NCI-H146 (cell line): Measurements from ENCODE around the gene LRSAM1.

Experiments used
- DNase-seq: peaks from one replicate; lab custom pipeline; 2025; lab: John Stamatoyannopoulos, UW

The LRSAM1 gene

DNA sequence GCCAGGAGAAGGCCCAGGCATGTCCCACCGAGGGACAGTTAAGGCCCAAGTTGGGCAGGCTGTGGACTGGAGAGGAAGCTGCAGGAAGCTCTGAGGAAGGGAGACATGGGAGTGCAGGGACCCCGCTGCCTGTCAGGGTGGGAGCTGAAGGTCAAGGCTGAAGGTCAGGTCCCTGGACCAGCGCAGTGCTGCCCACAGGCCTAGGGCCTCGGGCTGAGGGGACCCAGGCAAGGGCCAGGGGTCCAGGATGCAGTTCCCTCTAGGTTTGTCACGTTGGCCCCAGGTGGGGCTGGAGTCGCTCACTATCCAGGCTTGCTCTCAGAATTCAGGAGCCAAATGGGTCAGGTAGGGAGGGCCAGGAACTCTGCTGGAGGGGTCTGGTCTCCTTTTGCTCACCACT lies 84.1 kb downstream of the LRSAM1 start:
- no peak for DNase-seq

DNA sequence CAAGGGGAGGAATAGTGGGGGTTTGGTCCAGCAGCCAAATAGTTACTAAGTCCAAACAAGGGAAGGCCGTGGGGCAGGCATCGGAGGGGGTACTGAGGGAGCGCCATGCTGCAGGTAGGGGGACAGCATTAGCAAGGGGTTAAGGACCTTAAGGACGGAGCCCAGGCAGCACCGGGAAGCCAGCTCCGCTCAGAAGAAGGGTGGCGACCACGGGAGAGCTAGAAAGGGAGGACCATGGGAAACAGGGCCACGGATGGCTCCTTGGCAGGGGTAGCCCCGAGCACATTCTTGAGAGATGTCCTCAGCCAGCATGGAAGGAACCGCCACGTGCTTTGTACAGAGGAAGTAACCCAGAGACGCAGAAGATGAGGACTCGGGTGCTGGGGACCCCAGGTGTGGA lies 84.5 kb downstream of the LRSAM1 start:
- no peak for DNase-seq

- no peak for DNase-seq
Observed at GRCh38 chr9:127536499-127536898, 85.2 kb downstream of the LRSAM1 start.

- DNase-seq: no peak
Observed at GRCh38 chr9:127537014-127537413, 85.7 kb downstream of the LRSAM1 start.

DNA sequence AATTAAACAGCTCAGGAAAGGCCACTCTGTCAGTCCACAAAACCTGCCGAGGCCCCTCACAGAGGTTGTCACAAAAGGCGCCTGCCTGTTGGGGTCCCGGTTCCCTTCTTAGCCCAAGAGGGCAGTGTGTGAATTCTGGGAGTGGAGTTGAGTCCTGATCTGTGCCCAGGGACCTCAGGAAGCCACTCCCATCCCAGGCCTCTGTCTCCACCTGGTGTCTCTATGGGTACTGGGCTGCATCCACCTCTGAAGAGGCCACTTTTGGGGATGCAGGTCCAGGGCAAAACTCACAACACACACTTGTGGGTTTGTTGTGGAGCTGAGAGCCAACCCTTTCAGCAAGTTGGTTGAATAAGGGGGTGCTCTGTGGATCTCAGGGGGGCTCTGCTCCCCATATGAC lies 86.5 kb downstream of the LRSAM1 start:
- no peak for DNase-seq

DNA sequence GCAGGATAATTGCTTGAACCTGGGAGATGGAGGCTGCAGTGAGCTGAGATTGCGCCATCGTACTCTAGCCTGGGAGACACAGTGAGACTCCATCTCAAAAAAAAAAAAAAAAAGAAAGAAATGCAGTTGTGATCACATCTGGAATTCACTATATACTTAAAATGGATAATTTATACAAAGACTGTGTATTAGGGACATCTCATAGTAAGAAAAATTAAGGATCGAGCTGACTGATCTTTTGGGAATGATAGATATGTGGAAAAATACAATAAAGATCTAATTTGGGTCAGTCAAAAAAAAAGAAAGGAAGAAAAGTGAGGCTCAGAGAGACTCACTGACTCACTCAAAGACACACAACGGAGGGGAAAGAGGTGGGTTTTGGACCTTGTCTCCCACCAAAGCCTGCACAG lies 87.5 kb downstream of the LRSAM1 start:
- no peak for DNase-seq

GRCh38 chr9:127539259-127539981 lies 88.1 kb downstream of the LRSAM1 start:
- no peak for DNase-seq

GRCh38 chr9:127539982-127540663 lies 88.8 kb downstream of the LRSAM1 start:
- no peak for DNase-seq

DNA sequence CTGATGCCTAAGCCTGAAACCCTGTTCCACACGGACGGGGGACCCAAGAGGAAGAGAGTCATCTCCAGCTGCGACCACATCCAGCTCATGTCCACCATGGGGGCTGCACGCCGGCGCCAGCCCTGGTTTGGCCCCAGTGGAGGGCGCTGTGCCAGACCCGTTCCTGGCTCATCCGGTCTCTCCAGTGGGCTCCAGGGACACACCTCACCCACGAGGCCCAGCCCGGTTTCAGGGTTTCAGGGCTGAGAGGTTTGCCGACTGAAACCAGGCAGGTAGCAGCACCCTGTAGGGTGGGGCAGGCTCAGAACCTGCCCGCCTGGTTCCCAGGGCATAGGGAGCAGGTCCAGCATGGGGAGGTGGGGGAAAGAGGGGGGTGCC lies 89.3 kb downstream of the LRSAM1 start:
- no peak for DNase-seq

GRCh38 chr9:127541176-127541575 lies 89.9 kb downstream of the LRSAM1 start:
- no peak for DNase-seq

GRCh38 chr9:127541865-127542264 lies 90.6 kb downstream of the LRSAM1 start:
- DNase-seq: no peak

GRCh38 chr9:127543221-127543620 lies 91.9 kb downstream of the LRSAM1 start:
- no peak for DNase-seq

DNA sequence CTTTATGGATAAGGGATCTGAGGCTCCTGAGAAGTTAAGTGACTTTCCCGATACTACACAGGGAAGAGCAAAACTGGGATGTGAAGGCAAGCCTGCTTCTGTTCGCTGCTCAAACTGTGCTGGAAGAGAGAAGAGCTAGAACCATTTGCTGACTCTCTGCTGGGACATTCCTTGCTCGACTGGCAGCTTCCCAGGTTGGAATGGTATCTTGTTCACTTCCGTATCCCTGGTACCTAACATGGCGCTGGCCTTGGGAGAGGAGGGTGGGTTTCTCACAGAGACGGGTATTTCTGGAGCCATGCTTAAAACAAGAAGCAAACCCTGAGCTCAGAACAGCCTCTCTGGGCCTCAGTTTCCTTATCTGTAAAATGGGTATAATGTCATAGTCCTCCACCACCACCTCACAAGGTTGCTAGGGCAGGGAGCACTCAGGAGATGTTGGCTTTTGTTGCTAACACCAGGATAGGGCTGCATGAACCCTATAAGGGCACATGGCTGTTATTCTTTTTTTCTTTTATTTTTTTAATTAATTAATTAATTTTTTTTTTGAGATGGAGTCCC lies 92.7 kb downstream of the LRSAM1 start:
- no peak for DNase-seq

DNA sequence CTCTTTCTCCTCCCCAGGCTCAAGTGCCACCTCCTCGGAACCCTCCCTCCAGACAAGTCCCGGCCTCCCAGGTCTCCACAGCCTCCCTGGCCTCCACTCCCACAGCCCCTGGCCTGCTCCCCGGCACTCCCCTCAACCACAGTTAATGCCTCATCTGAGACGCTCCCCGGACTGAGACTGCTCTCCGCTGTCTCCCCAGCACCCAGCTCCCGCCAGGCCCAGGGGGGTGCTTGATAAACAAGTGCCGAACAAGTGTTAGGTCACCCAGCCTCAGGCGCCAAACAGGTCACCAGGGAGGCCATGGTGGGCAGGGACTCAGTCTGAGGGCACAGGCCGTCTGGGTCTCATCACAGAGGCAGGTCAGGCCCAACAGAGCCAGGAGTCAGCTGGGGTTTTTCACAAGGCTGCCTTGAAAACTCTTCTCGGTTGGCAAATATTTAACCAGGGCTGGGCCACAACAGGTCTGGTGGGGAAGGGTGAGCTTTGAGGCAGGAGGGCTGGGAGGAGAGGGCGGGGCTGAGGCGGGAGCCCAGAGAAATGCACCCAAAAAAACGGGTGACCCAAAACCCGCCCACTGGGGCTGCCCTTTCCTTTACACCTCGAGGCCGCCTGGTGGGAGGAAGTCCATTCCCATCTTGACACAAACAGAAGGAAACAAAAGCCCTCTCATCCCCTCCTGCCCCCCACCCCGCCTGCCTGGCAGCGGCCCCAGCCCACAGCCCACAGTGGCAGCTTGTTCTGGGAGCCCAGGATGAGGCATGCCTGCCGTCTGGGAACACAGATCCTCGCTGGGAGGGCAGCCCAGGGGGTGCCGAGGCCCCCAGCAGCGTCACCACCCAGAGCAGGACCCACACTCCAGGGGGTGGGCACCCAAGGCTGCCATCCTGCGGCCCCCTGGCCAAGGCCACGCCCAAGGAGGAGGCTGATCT lies 94.2 kb downstream of the LRSAM1 start:
- peak; percentile 62 for DNase-seq

GRCh38 chr9:127546125-127546832 lies 95.0 kb downstream of the LRSAM1 start:
- DNase-seq: peak; percentile 32

- no peak for DNase-seq
Observed at GRCh38 chr9:127548352-127548881, 97.1 kb downstream of the LRSAM1 start.

- DNase-seq: no peak
Observed at GRCh38 chr9:127549218-127549617, 97.9 kb downstream of the LRSAM1 start.

GRCh38 chr9:127549751-127550150 lies 98.4 kb downstream of the LRSAM1 start:
- peak; percentile 32 for DNase-seq

- DNase-seq: no peak
Observed at GRCh38 chr9:127550282-127550681, 99.0 kb downstream of the LRSAM1 start.

DNA sequence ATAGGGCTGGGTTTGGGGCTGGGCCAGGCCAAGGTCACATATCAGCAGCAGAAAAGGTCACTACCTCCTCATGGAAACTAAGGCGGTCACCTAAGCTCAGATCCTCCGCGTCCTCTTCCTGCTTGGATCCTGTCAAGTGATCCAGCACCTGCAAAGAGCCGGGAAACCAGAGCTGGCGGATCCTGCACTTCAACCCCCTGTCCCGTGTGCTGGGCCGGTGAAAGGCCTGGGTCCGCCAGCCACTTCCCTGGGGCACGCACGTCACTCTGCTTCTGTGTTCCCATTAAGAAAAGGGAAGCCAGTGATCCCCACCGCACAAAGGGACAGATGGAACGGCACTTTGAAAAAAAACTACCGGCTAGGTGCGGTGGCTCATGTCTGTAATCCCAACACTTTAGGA lies 99.4 kb downstream of the LRSAM1 start:
- DNase-seq: no peak
